ENCODE data around the gene PRKACG. TPM values are rescaled to one million over a fixed set of nuclear protein-coding genes. Genes with fewer than 3 reads are reported as not detected.

Gene PRKACG
- total RNA-seq, 4 donors from 2014 or later, result not detected

GRCh38 chr9:69004836-69005235 is 9.1 kb downstream of the PRKACG start:
- 44 to 50% methylated on average over 2 of the region's 2 CpGs for WGBS, 2 donors
- Histone ChIP-seq H3K27ac (no peak overlapping the region), H3K27me3 (no peaks in the 10 kb centered on the region), H3K36me3 (no peaks in the 10 kb centered on the region), H3K9me3 (no peaks in the 10 kb centered on the region), H3K4me1 (no peaks in the 10 kb centered on the region), H3K4me3 (no peak overlapping the region)
- TF ChIP-seq EP300 (IDR thresholded peaks at IDR 0.05), result no peak
- TF ChIP-seq POLR2A (IDR thresholded peaks at IDR 0.05), result no peak
- TF ChIP-seq CTCF (IDR thresholded peaks at IDR 0.05), result no peak
- DNase-seq (ENCODE audit: low spot score in 2 of 2), result no peak

- WGBS, 2 donors, result 79 to 81% methylated on average over 8 of the region's 8 CpGs
- TF ChIP-seq EP300 (IDR thresholded peaks at IDR 0.05) (no peak), CTCF (IDR thresholded peaks at IDR 0.05) (no peak), POLR2A (IDR thresholded peaks at IDR 0.05) (no peak)
- DNase-seq (ENCODE audit: low spot score in 2 of 2), result no peak
These were observed 10.9 kb downstream of the PRKACG start for GRCh38 chr9:69003051-69003450.

DNA sequence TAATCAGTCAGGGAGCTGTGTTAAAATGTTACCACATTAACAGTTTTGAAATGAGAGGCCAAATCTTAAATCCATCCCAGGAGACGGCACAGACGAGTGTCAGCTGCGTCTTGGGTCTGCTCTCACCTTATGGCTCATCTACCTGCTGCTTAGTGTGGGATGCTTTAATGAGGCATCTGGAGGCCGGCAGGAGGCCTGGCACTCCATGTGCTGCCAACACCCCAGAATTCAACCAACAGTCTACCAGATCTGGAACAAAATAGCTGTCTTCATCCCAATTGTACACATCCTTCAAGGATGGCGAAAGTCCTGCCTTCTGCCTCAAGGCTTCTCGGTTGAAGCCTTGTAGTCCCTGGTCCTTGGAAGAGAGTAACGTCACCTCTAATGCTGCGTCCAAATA is 12.0 kb downstream of the PRKACG start:
- Histone ChIP-seq H3K4me3 (no peak overlapping the region), H3K27me3 (no peaks in the 10 kb centered on the region), H3K4me1 (peaks cover 0 to 2% (median 0%) of the 10 kb centered on the region in 4 donors), H3K9me3 (no peaks in the 10 kb centered on the region), H3K27ac (no peak overlapping the region), H3K36me3 (no peaks in the 10 kb centered on the region)
- DNase-seq (ENCODE audit: low spot score in 2 of 2), result no peak
- TF ChIP-seq POLR2A (IDR thresholded peaks at IDR 0.05) (no peak), CTCF (IDR thresholded peaks at IDR 0.05) (no peak), EP300 (IDR thresholded peaks at IDR 0.05) (no peak)
- WGBS, 2 donors, result 73 to 81% methylated on average over 7 to 8 of the region's 8 CpGs

More at GRCh38 chr9:69003051-69003450, 10.9 kb downstream of the PRKACG start:
- Histone ChIP-seq H3K9me3 (no peaks in the 10 kb centered on the region), H3K36me3 (no peaks in the 10 kb centered on the region), H3K4me1 (peaks cover 0 to 2% (median 0%) of the 10 kb centered on the region in 4 donors), H3K27me3 (no peaks in the 10 kb centered on the region), H3K4me3 (no peak overlapping the region), H3K27ac (no peak overlapping the region)

DNA sequence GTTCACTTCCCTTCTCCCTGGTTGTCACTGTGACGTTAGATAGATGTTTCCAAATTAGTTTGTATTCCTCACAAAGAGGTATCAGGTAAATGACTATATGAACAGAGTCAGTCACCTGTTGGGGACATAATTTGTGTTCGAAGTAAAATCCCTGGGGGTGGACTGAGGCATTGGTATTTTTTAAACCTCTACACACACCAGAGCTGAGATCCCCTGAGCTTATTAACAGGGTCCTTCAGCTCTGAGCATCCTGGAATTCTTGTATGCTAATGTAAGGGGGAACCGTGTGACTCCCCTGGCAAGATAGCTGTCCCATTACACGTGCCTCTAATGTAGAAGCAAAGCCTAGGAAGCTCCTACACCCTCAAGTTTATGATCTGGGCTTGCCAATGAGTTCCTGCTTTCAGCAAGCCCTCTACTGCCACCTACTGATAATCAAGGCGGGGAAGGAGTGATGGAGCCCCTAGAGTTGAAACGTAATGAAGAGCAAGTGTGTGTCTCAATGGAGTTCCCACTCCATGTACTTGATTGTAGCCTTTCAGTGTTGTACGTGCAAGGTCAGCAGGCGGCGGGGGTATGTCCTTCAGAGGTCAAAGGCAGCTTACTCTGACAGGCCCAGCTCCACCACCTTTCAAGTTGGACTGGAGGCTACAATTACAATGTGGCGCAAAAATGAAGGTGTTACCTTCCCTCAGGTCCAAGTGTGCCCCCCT is 14.4 kb downstream of the PRKACG start:
- Histone ChIP-seq H3K36me3 (no peaks in the 10 kb centered on the region), H3K4me1 (peaks cover 0 to 7% (median 0%) of the 10 kb centered on the region in 4 donors), H3K27ac (no peak overlapping the region), H3K4me3 (no peak overlapping the region), H3K27me3 (no peaks in the 10 kb centered on the region), H3K9me3 (no peaks in the 10 kb centered on the region)
- DNase-seq (ENCODE audit: low spot score in 2 of 2), result peak in 1 of 2 donors; percentile 78
- TF ChIP-seq POLR2A (IDR thresholded peaks at IDR 0.05) (no peak), CTCF (IDR thresholded peaks at IDR 0.05) (peak; percentile 63 to 74 (median 66))
- 34 to 38% methylated on average over 10 of the region's 10 CpGs for WGBS, 2 donors

DNA sequence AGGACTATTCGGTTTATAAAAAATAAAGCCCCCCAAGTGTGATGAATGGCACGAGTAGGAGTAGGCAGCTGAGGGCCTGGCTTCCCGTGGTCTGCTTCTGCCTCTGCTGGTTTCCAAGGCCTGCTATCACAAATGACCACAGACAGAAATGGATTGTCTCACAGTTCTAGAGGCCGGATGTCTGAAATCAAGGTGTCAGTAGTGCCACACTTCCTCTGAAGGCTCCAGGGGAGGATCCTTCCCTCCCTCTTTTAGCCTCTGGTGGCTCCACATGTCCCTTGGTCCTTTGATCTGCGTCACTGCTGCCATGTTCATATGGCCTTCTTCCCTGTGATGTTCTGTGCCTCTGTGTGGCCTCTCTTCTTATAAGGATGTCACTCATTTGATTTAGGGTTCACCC is 15.1 kb downstream of the PRKACG start:
- Histone ChIP-seq H3K27ac (peak overlapping the region in 2 of 4 donors; percentile 9 to 22), H3K36me3 (no peaks in the 10 kb centered on the region), H3K4me1 (peaks cover 0 to 7% (median 0%) of the 10 kb centered on the region in 4 donors), H3K9me3 (no peaks in the 10 kb centered on the region), H3K27me3 (no peaks in the 10 kb centered on the region), H3K4me3 (no peak overlapping the region)
- TF ChIP-seq POLR2A (IDR thresholded peaks at IDR 0.05), result no peak
- no peak for TF ChIP-seq EP300 (IDR thresholded peaks at IDR 0.05)
- no peak for TF ChIP-seq CTCF (IDR thresholded peaks at IDR 0.05)
- DNase-seq (ENCODE audit: low spot score in 2 of 2), result no peak
- 57 to 58% methylated on average over 5 of the region's 5 CpGs for WGBS, 2 donors

Measured in tibial nerve (tissue), 4 donors.